SK-N-SH treated with all-trans-retinoic acid at 6 μM for 48 hours (cell line): ENCODE results near the gene GALNTL6.

Source experiments
- ATAC-seq: fragments of 200-7000 bp; cut with Tn5 transposase; 3 replicates; pipeline ENCODE4 v1.9.1; 2020; ENCODE audit warnings: mild to moderate bottlenecking, moderate library complexity
- ARNTL ChIP-seq: fragments of 450-650 bp; formaldehyde crosslinking; IDR thresholded peaks from 2 replicates; pipeline ENCODE4 v1.5.0; 2020; ENCODE audit warnings: low read depth, mild to moderate bottlenecking, moderate library complexity, borderline replicate concordance
- BACH2 ChIP-seq: fragments of 250-450 bp; sonication (Bioruptor Pico); IDR thresholded peaks from 2 replicates; pipeline ENCODE4 v1.9.0; 2021; ENCODE audit warnings: mild to moderate bottlenecking, borderline replicate concordance
- CSDC2 ChIP-seq: fragments of 250-450 bp; sonication (Bioruptor Pico); IDR thresholded peaks from 2 replicates; pipeline ENCODE4 v1.5.0; 2020; ENCODE audit warnings: mild to moderate bottlenecking, moderate library complexity
- CSRNP3 ChIP-seq: fragments of 250-450 bp; sonication (Bioruptor Pico); IDR thresholded peaks from 2 replicates; pipeline ENCODE4 v1.5.1; 2021; ENCODE audit warnings: mild to moderate bottlenecking, moderate library complexity
- ESRRG ChIP-seq: fragments of 250-450 bp; sonication (Bioruptor Pico); IDR thresholded peaks from 2 replicates; pipeline ENCODE4 v1.6.1; 2021; ENCODE audit warnings: mild to moderate bottlenecking
- GLIS3 ChIP-seq: fragments of 250-450 bp; sonication (Bioruptor Pico); IDR thresholded peaks from 2 replicates; pipeline ENCODE4 v1.5.0; 2020; ENCODE audit warnings: mild to moderate bottlenecking, moderate library complexity
- ISL1 ChIP-seq: fragments of 250-450 bp; sonication (Bioruptor Pico); IDR thresholded peaks from 2 replicates; pipeline ENCODE4 v2.1.2; 2022; ENCODE audit warnings: mild to moderate bottlenecking, moderate library complexity
- OSR1 ChIP-seq: fragments of 250-450 bp; sonication (Bioruptor Pico); IDR thresholded peaks from 2 replicates; pipeline ENCODE4 v1.8.0; 2022; ENCODE audit warnings: moderate library complexity, mild to moderate bottlenecking, inconsistent platforms
- RARB ChIP-seq: fragments of 250-450 bp; sonication (Bioruptor Pico); IDR thresholded peaks from 2 replicates; pipeline ENCODE4 v1.8.0; 2021; ENCODE audit warnings: mild to moderate bottlenecking, moderate library complexity
- SNAI2 ChIP-seq: fragments of 250-450 bp; sonication (Bioruptor Pico); IDR thresholded peaks from 2 replicates; pipeline ENCODE4 v1.5.0; 2020; ENCODE audit warnings: mild to moderate bottlenecking, moderate library complexity
- TCF4 ChIP-seq: fragments of 250-450 bp; sonication (Bioruptor Pico); IDR thresholded peaks from 2 replicates; pipeline ENCODE4 v1.8.0; 2021; ENCODE audit warnings: mild to moderate bottlenecking, moderate library complexity, borderline replicate concordance
- TOX ChIP-seq: fragments of 250-450 bp; sonication (Bioruptor Pico); IDR thresholded peaks from 2 replicates; pipeline ENCODE4 v1.8.0; 2021; ENCODE audit warnings: mild to moderate bottlenecking, moderate library complexity, borderline replicate concordance
- ZC3H10 ChIP-seq: fragments of 250-450 bp; sonication (Bioruptor Pico); IDR thresholded peaks from 2 replicates; pipeline ENCODE4 v1.5.1; 2021; ENCODE audit warnings: mild to moderate bottlenecking, moderate library complexity
- ZFP3 ChIP-seq: fragments of 250-450 bp; sonication (Bioruptor Pico); IDR thresholded peaks from 2 replicates; pipeline ENCODE4 v1.5.0; 2020; ENCODE audit warnings: mild to moderate bottlenecking, moderate library complexity
- ZFP30 ChIP-seq: fragments of 450-650 bp; formaldehyde crosslinking; IDR thresholded peaks from 2 replicates; pipeline ENCODE4 v1.5.0; 2022; ENCODE audit warnings: mild to moderate bottlenecking, moderate library complexity
- ZNF565 ChIP-seq: fragments of 450-650 bp; formaldehyde crosslinking; conservative IDR thresholded peaks from 2 replicates; pipeline ENCODE4 v1.5.0; 2020; ENCODE audit warnings: low read depth, mild to moderate bottlenecking, moderate library complexity
- ZNF70 ChIP-seq: fragments of 450-650 bp; formaldehyde crosslinking; IDR thresholded peaks from 2 replicates; pipeline ENCODE4 v1.5.0; 2020; ENCODE audit warnings: mild to moderate bottlenecking, moderate library complexity
- ZNF8 ChIP-seq: fragments of 450-650 bp; formaldehyde crosslinking; IDR thresholded peaks from 2 replicates; pipeline ENCODE4 v1.5.0; 2020; ENCODE audit warnings: mild to moderate bottlenecking, moderate library complexity
- TF ChIP-seq, protein P1 (sequence below): fragments of 250-450 bp; sonication (Bioruptor Pico); IDR thresholded peaks from 2 replicates; pipeline ENCODE4 v1.8.0; 2021; ENCODE audit warnings: low read depth, mild to moderate bottlenecking, moderate library complexity, borderline replicate concordance
- TF ChIP-seq, protein P2 (sequence below): fragments of 250-450 bp; sonication (Bioruptor Pico); IDR thresholded peaks from 2 replicates; pipeline ENCODE4 v1.5.1; 2020; ENCODE audit warnings: low read depth, mild to moderate bottlenecking, moderate library complexity
- TF ChIP-seq, protein P3 (sequence below): fragments of 250-450 bp; sonication (Bioruptor Pico); IDR thresholded peaks from 2 replicates; pipeline ENCODE4 v1.5.0; 2020; ENCODE audit warnings: mild to moderate bottlenecking, moderate library complexity

The GALNTL6 gene

DNA sequence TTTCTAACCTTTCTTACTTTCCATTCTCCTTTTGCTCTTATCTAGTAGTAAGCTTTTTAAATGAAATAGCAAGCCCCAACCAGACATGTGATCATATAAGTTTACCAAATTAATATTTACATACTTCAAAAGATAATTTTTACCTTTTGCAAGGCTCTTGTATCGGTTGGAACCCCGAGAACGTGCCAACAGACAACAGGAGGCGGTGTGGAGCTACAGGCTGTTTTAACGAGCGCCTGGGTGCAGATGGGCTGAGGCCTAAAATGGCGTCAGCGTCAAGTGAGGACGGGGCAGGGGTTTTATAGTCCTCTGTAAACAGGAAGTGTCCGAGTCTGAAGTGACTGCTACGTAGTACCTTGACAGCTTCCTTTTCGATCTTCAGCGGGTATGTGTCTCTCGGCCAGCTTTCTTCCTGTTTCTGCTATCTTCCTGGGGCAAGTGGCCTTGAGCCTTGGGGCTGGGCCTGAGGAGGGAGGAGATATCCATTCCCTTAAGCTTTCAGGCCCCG lies 342.7 kb downstream of the GALNTL6 start:
- no peak for ATAC-seq
- TF ChIP-seq CSDC2 (CRISPR knock-in tag) (no peak), SNAI2 (CRISPR knock-in tag) (no peak), ESRRG (no peak), ZNF8 (CRISPR knock-in tag) (no peak), CSRNP3 (CRISPR knock-in tag) (no peak), TOX (CRISPR knock-in tag) (no peak), OSR1 (CRISPR knock-in tag) (no peak), ZFP3 (CRISPR knock-in tag) (no peak), GLIS3 (CRISPR knock-in tag) (no peak), ZC3H10 (no peak), ISL1 (CRISPR knock-in tag) (no peak), ZNF565 (no peak)
- TF ChIP-seq, protein P1, sequence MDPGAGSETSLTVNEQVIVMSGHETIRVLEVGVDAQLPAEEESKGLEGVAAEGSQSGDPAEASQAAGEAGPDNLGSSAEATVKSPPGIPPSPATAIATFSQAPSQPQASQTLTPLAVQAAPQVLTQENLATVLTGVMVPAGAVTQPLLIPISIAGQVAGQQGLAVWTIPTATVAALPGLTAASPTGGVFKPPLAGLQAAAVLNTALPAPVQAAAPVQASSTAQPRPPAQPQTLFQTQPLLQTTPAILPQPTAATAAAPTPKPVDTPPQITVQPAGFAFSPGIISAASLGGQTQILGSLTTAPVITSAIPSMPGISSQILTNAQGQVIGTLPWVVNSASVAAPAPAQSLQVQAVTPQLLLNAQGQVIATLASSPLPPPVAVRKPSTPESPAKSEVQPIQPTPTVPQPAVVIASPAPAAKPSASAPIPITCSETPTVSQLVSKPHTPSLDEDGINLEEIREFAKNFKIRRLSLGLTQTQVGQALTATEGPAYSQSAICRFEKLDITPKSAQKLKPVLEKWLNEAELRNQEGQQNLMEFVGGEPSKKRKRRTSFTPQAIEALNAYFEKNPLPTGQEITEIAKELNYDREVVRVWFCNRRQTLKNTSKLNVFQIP, result no peak
- TF ChIP-seq, protein P2, sequence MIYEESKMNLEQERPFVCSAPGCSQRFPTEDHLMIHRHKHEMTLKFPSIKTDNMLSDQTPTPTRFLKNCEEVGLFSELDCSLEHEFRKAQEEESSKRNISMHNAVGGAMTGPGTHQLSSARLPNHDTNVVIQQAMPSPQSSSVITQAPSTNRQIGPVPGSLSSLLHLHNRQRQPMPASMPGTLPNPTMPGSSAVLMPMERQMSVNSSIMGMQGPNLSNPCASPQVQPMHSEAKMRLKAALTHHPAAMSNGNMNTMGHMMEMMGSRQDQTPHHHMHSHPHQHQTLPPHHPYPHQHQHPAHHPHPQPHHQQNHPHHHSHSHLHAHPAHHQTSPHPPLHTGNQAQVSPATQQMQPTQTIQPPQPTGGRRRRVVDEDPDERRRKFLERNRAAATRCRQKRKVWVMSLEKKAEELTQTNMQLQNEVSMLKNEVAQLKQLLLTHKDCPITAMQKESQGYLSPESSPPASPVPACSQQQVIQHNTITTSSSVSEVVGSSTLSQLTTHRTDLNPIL (CRISPR knock-in tag), result no peak

DNA sequence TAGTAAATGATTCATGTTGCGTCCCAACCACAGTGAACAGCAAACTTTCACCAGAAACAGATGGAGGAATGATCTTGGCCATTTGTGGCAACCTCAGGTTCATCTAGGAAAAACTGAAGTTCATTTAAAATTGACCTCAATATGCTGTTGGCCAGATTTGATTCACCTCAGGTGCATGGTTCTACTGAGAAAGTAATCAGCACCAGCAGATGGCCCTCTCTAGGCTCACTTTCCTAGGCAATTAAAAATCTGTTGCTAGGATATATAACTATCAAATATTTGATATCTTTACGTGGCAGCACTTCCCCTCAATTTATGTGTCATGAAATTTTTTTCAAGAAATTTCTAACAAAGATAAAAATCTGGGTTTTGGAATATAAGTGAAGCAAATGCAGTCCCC lies 344.7 kb downstream of the GALNTL6 start:
- ATAC-seq, result no peak
- TF ChIP-seq BACH2 (CRISPR knock-in tag), result no peak

DNA sequence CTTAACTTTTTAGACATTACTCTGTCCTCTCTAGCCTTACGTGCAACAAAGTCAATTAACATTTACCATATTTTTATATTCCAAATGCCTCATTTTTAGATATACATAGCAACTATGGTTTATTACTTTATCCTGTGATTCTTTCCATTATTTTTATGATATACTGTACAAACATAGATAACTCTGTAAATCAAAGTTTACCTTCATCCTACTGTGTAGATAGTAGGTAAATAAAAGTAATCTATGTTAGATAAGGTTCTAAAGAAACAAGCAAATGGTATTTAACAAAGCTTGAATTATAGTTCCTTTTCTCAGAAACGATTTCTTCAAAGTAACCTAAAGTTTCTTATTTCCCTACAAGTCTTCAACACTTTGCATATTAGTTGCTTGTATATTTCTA lies 350.0 kb downstream of the GALNTL6 start:
- ATAC-seq, result no peak
- no peak for TF ChIP-seq ZNF8 (CRISPR knock-in tag)
- no peak for TF ChIP-seq ESRRG
- no peak for TF ChIP-seq ZFP30 (CRISPR knock-in tag)

- no peak for TF ChIP-seq ZNF70 (CRISPR knock-in tag)
- TF ChIP-seq, protein P2 (CRISPR knock-in tag), result no peak
- TF ChIP-seq, protein P3, sequence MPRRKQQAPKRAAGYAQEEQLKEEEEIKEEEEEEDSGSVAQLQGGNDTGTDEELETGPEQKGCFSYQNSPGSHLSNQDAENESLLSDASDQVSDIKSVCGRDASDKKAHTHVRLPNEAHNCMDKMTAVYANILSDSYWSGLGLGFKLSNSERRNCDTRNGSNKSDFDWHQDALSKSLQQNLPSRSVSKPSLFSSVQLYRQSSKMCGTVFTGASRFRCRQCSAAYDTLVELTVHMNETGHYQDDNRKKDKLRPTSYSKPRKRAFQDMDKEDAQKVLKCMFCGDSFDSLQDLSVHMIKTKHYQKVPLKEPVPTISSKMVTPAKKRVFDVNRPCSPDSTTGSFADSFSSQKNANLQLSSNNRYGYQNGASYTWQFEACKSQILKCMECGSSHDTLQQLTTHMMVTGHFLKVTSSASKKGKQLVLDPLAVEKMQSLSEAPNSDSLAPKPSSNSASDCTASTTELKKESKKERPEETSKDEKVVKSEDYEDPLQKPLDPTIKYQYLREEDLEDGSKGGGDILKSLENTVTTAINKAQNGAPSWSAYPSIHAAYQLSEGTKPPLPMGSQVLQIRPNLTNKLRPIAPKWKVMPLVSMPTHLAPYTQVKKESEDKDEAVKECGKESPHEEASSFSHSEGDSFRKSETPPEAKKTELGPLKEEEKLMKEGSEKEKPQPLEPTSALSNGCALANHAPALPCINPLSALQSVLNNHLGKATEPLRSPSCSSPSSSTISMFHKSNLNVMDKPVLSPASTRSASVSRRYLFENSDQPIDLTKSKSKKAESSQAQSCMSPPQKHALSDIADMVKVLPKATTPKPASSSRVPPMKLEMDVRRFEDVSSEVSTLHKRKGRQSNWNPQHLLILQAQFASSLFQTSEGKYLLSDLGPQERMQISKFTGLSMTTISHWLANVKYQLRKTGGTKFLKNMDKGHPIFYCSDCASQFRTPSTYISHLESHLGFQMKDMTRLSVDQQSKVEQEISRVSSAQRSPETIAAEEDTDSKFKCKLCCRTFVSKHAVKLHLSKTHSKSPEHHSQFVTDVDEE, result no peak
- TF ChIP-seq TOX (CRISPR knock-in tag), result no peak
- TF ChIP-seq TCF4, result no peak
- TF ChIP-seq ZFP3 (CRISPR knock-in tag), result no peak
- TF ChIP-seq, protein P1, result no peak
- TF ChIP-seq ARNTL (CRISPR knock-in tag), result no peak
- no peak for TF ChIP-seq CSRNP3 (CRISPR knock-in tag)
- no peak for TF ChIP-seq ISL1 (CRISPR knock-in tag)
- no peak for TF ChIP-seq OSR1 (CRISPR knock-in tag)
- TF ChIP-seq BACH2 (CRISPR knock-in tag), result no peak
- no peak for TF ChIP-seq RARB (CRISPR knock-in tag)
- TF ChIP-seq SNAI2 (CRISPR knock-in tag), result no peak
- TF ChIP-seq ESRRG, result no peak
- ATAC-seq, result no peak
Observed at GRCh38 chr4:172168888-172169287, 355.7 kb downstream of the GALNTL6 start.
